ENCODE data around the gene ZCCHC14.

GRCh38 chr16:87360862-87361610 is 131.8 kb downstream of the ZCCHC14 start:
- no peak for TF ChIP-seq TERF1 (CRISPR knock-in tag; IDR thresholded peaks at IDR 0.05)
- no peak for TF ChIP-seq PRDM10 (CRISPR knock-in tag; IDR thresholded peaks at IDR 0.05; ENCODE audit: low read depth)
- no peak for TF ChIP-seq MBD4 (IDR thresholded peaks at IDR 0.05; ENCODE audit: borderline replicate concordance, low read length)
- TF ChIP-seq ARHGAP35 (CRISPR knock-in tag; IDR thresholded peaks at IDR 0.05; ENCODE audit: borderline replicate concordance): no peak

Data from HepG2 (cell line).